ENCODE data around the gene SLC46A1. TPM values are rescaled to one million over a fixed set of nuclear protein-coding genes. Genes with fewer than 3 reads are reported as not detected.

Gene SLC46A1
- total and polyA plus RNA-seq, 2 experiments from 2014 or later = 3.3 to 12.5 TPM

GRCh38 chr17:28397687-28398279 is 8.2 kb downstream of the SLC46A1 start:
- ATAC-seq (no peak), DNase-seq (ENCODE audit: low spot score) (no peak)
- H3K27ac Mint-ChIP-seq = no peak overlapping the region
- Histone ChIP-seq H3K36me3 (ENCODE audit: insufficient read depth) (no peaks in the 10 kb centered on the region), H3K79me2 (replicated peaks; ENCODE audit: insufficient read depth) (no peaks in the 10 kb centered on the region), H3K4me2 (no peak overlapping the region), H3K27ac (ENCODE audit: low read depth) (no peak overlapping the region), H3K4me1 (ENCODE audit: insufficient read depth) (peaks cover 12% of the 10 kb centered on the region), H3F3A (replicated peaks; ENCODE audit: low read depth) (no peaks in the 10 kb centered on the region), H4K20me1 (replicated peaks; ENCODE audit: insufficient read depth) (no peaks in the 10 kb centered on the region; the same call in 1 of the 2 replicates), H3K9me2 (ENCODE audit: insufficient read depth) (no peaks in the 10 kb centered on the region), H3K4me3 (no peak overlapping the region), H2AFZ (no peak overlapping the region), H3K27me3 (ENCODE audit: insufficient read depth) (no peaks in the 10 kb centered on the region; the same call in 1 of the 2 replicates)
- H3K4me3 Mint-ChIP-seq = no peak overlapping the region
- peaks cover 23% of the 10 kb centered on the region for H3K4me1 Mint-ChIP-seq
- TF ChIP-seq POLR2AphosphoS5 (IDR thresholded peaks at IDR 0.05; ENCODE audit: low read depth) = no peak
- TF ChIP-seq REST (IDR thresholded peaks at IDR 0.05; ENCODE audit: unreplicated experiment) = no peak
- TF ChIP-seq ZNF331 (CRISPR knock-in tag; IDR thresholded peaks at IDR 0.05; ENCODE audit: low read depth) = no peak
- no peak for TF ChIP-seq EZH2phosphoT487 (IDR thresholded peaks at IDR 0.05; ENCODE audit: unreplicated experiment)
- TF ChIP-seq STAT1 (IDR thresholded peaks at IDR 0.05; ENCODE audit: unreplicated experiment) = no peak
- TF ChIP-seq JUNB (IDR thresholded peaks at IDR 0.05; ENCODE audit: unreplicated experiment) = no peak
- TF ChIP-seq ZNF462 (CRISPR knock-in tag; IDR thresholded peaks at IDR 0.05) = no peak
- peaks cover 11% of the 10 kb centered on the region for H3K36me3 Mint-ChIP-seq (ENCODE audit: low read depth)
- H3K27me3 Mint-ChIP-seq (ENCODE audit: insufficient read depth, low read depth, poor library complexity) = peaks cover 14% of the 10 kb centered on the region
- no peaks in the 10 kb centered on the region for H3K9me3 Mint-ChIP-seq

Measured in GM23338 (cell line).